Body of pancreas (tissue), 4 donors: ENCODE results near the gene ANO2. TPM values are rescaled to one million over a fixed set of nuclear protein-coding genes. Genes with fewer than 3 reads are reported as not detected.

ENCODE experiments used
- ATAC-seq: fragments of 150-250 bp; one replicate; pipeline ENCODE4 v1.9.1; 2016
- DNase-seq, 4 donors: peaks; one replicate each; pipeline ENCODE4 v3.0.0-alpha.2; 2019
- H3K27ac ChIP-seq, 4 donors: fragments of 200-600 bp; sonication (generic); 1 replicate in 3 of 4; 2 replicates in 1 of 4; pipeline versions ENCODE4 v1.5.1 to v1.6.1; 2016 to 2019; ENCODE audit warnings: mild to moderate bottlenecking in 1 of 4, mixed read lengths in 1 of 4, moderate library complexity in 1 of 4
- H3K27me3 ChIP-seq, 2 donors: fragments of 200-600 bp; sonication (generic); one replicate each; pipeline ENCODE4 v1.6.0; 2016; ENCODE audit warnings: mild to moderate bottlenecking in 1 of 2
- H3K36me3 ChIP-seq, 2 donors: fragments of 200-600 bp; sonication (generic); replicated peaks in 1 of 2; 2 replicates each; pipeline ENCODE4 v1.5.1; 2016; ENCODE audit warnings: low read depth in 2 of 2; ENCODE audit not compliant: insufficient read depth in 1 of 2
- H3K4me1 ChIP-seq: fragments of 200-600 bp; sonication (generic); one replicate; pipeline ENCODE4 v1.6.0; 2016
- H3K4me3 ChIP-seq, 2 donors: fragments of 200-600 bp; sonication (generic); 1 replicate in 1 of 2; 2 replicates in 1 of 2; pipeline ENCODE4 v1.5.1; 2016 to 2019
- H3K9me3 ChIP-seq, 3 donors: fragments of 200-600 bp; sonication (generic); 1 replicate in 2 of 3; 2 replicates in 1 of 3; pipeline ENCODE4 v1.5.1; 2016
- POLR2A ChIP-seq, 3 donors: fragments of 450-650 bp; IDR thresholded peaks; one replicate each; pipeline ENCODE4 v1.6.1; 2016; ENCODE audit warnings: antibody characterized with exemption in 3 of 3, mild to moderate bottlenecking in 2 of 3
- WGBS, 2 donors: methylation state at CpG; one replicate each; pipeline ENCODE4 v1.1.5; 2017; 5-methylcytosine and 5-hydroxymethylcytosine counted together
- intact Hi-C: fragments of 100-400 bp; cut with DNase I; formaldehyde crosslinking; loops from one replicate; pipeline ENCODE4 v1.15.1; 2023
- total RNA-seq, 2 donors: library from RNA; depleted of rRNA; stranded (reverse); fragments of >200 nt; gene quantifications; one replicate each; pipeline ENCODE4 v1.1.0, GENCODE V29; 2016
- TF ChIP-seq, protein P1 (sequence below), 7 experiments: fragments of 450-650 bp in 4 of 7; fragments of 200-600 bp in 3 of 7; sonication (generic) in 3 of 7; IDR thresholded peaks; one replicate each; pipeline ENCODE4 v1.5.1; 2016 to 2019; ENCODE audit warnings: antibody characterized with exemption in 7 of 7

ANO2 gene
- total RNA-seq, 2 donors from 2014 or later, result 2.1 to 4.3 TPM

DNA sequence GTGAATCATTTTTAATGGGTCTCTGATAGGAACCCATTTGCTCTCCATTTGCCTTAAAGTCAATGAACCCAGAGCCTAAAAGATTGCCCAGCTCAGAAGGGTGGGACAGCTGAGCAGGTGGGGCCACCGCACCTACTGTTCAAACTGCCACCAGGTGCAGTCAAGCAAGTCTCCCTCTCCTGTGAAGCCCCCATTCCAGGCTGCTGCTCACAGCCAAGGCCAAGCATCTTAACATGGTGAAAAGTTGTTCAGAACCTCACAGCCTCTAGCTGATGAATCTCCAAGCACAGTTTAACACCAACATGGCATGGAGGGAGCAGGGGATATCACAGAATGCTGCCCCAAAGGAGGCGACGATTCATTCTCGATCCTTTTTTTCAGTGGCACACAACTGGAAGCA lies 29.5 kb downstream of the ANO2 start:
- whole genome bisulfite sequencing, 2 donors, result 71 to 80% methylated on average over 4 of the region's 4 CpGs
- ATAC-seq, result no peak

GRCh38 chr12:5914387-5915149 lies 30.5 kb downstream of the ANO2 start:
- intact Hi-C loops, result no loop called here
- Histone ChIP-seq H3K4me3 (no peak overlapping the region), H3K27me3 (no peaks in the 10 kb centered on the region), H3K4me1 (no peaks in the 10 kb centered on the region), H3K27ac (no peak overlapping the region), H3K9me3 (no peaks in the 10 kb centered on the region), H3K36me3 (no peaks in the 10 kb centered on the region)
- WGBS, 2 donors, result 60 to 71% methylated on average over 6 to 11 of the region's 11 CpGs
- no peak for DNase-seq
- TF ChIP-seq, protein P1, sequence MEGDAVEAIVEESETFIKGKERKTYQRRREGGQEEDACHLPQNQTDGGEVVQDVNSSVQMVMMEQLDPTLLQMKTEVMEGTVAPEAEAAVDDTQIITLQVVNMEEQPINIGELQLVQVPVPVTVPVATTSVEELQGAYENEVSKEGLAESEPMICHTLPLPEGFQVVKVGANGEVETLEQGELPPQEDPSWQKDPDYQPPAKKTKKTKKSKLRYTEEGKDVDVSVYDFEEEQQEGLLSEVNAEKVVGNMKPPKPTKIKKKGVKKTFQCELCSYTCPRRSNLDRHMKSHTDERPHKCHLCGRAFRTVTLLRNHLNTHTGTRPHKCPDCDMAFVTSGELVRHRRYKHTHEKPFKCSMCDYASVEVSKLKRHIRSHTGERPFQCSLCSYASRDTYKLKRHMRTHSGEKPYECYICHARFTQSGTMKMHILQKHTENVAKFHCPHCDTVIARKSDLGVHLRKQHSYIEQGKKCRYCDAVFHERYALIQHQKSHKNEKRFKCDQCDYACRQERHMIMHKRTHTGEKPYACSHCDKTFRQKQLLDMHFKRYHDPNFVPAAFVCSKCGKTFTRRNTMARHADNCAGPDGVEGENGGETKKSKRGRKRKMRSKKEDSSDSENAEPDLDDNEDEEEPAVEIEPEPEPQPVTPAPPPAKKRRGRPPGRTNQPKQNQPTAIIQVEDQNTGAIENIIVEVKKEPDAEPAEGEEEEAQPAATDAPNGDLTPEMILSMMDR (IDR thresholded peaks at IDR 0.05), result no peak
- TF ChIP-seq POLR2A (IDR thresholded peaks at IDR 0.05), result no peak
- no peak for ATAC-seq

More for the DNA sequence above, 29.5 kb downstream of the ANO2 start:
- TF ChIP-seq, protein P1 (IDR thresholded peaks at IDR 0.05), result no peak
- TF ChIP-seq POLR2A (IDR thresholded peaks at IDR 0.05), result no peak
- Histone ChIP-seq H3K36me3 (no peaks in the 10 kb centered on the region), H3K27me3 (no peaks in the 10 kb centered on the region), H3K4me1 (no peaks in the 10 kb centered on the region), H3K9me3 (no peaks in the 10 kb centered on the region), H3K4me3 (no peak overlapping the region), H3K27ac (no peak overlapping the region)
- intact Hi-C loops, result no loop called here
- no peak for DNase-seq

DNA sequence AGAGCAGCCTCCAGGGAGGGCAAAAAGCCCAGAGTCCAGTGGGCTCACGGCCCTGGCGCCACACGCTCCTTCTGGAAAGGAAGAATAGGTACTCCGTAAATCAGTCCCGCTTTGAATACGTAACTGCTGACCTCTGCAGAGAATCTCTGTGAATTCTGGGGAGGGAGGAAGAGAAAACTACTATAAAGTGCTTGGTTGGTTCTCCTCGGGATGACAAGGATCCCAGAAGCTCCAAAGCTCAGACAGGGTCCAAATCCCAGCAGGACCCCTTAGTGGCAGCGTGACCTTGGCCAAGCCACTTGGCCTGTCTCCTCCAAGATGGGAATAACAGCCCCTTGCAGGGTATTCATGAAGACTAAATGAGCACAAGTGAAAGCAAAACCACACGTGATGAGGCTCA lies 31.7 kb downstream of the ANO2 start:
- Histone ChIP-seq H3K4me3 (no peak overlapping the region), H3K4me1 (no peaks in the 10 kb centered on the region), H3K27ac (no peak overlapping the region), H3K9me3 (no peaks in the 10 kb centered on the region), H3K27me3 (no peaks in the 10 kb centered on the region), H3K36me3 (no peaks in the 10 kb centered on the region)
- WGBS, 2 donors, result 73 to 77% methylated on average over 9 of the region's 9 CpGs
- DNase-seq (no peak), ATAC-seq (no peak)
- TF ChIP-seq POLR2A (IDR thresholded peaks at IDR 0.05), result no peak
- TF ChIP-seq, protein P1 (IDR thresholded peaks at IDR 0.05), result no peak
- intact Hi-C loops, result no loop called here

GRCh38 chr12:5912437-5913334 lies 32.4 kb downstream of the ANO2 start:
- no peak for DNase-seq
- no peaks in the 10 kb centered on the region for H3K9me3 ChIP-seq
- WGBS, 2 donors, result 54 to 61% methylated on average over 14 to 19 of the region's 19 CpGs
- intact Hi-C loops, result no loop called here
- no peak for TF ChIP-seq POLR2A (IDR thresholded peaks at IDR 0.05)
- TF ChIP-seq, protein P1 (IDR thresholded peaks at IDR 0.05), result no peak
- no peak for ATAC-seq
- no peaks in the 10 kb centered on the region for H3K36me3 ChIP-seq
- no peak overlapping the region for H3K27ac ChIP-seq
- no peaks in the 10 kb centered on the region for H3K27me3 ChIP-seq
- H3K4me3 ChIP-seq, result no peak overlapping the region
- H3K4me1 ChIP-seq, result no peaks in the 10 kb centered on the region
